Stimulated activated CD4-positive, alpha-beta T cell treated with anti-CD3 and anti-CD28 coated beads, Interleukin-4, amount 100 ng/mL, for 1 hour (primary cell): ENCODE data around the gene ZBED4.

ENCODE experiments used
- DNase-seq: peaks from one replicate; pipeline ENCODE4 v3.0.0-alpha.2; 2020

ZBED4 gene

DNA sequence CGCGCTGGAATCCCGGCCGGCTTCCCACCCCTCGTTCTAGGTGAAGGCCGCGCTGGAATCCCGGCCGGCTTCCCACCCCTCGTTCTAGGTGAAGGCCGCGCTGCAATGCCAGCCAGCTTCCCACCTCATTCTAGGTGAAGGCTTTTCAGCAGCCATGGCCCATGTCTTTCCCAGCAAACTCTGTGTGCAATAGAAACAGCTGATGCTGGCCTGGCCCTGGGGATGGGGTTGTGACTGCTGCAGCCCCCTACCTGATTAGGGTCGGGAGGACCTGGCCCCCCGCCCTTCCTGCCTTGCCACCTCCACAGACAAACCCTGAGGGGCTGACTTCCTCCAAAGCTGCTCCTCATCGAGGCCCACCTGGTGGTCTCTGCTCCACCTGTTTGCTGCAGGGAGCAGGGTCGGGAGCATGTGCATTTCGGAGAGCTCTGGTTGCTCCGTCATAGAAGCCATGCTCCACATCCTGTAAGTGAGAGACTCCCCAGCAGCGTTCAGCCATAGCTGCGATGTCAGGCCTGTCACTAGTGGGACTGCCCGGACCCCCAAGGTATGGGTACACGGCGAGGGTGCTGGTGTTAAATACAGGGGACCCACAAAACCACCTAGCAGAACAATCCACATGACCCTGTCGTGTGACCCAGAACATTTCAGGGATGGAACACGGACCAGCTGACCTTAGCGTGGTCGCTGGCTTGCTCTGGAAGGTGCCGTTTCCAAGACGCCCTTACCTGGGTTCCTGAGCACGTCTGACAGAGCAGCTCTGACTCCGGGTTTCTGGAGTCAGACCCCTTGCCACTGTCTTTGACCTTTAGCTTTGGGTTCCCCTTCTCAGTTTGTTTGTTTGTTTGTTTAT is 3.3 kb downstream of the ZBED4 start:
- no peak for DNase-seq

DNA sequence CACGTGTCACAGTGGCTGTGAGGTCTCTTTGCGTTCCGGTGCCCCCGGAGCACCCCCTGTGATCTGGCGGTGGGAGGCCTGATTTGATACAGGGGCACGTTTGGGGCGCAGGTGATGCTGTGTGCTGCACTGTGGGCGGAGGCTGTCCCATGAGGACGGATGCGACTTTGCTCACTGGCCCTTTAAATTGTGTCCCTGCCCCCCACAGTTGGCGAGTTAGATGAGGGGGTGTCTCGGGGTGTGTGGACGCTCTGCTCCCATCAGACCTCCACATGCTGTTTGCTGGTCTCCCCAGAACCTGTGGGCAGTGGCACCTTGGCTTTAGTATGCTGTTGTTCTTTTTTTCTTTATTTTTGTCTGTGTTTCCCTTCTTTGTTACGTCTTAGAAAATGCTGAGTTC is 5.2 kb downstream of the ZBED4 start:
- no peak for DNase-seq

- DNase-seq: no peak
Observed at GRCh38 chr22:49861642-49862495, 8.2 kb downstream of the ZBED4 start.

GRCh38 chr22:49862496-49862776 is 8.8 kb downstream of the ZBED4 start:
- DNase-seq: no peak

DNA sequence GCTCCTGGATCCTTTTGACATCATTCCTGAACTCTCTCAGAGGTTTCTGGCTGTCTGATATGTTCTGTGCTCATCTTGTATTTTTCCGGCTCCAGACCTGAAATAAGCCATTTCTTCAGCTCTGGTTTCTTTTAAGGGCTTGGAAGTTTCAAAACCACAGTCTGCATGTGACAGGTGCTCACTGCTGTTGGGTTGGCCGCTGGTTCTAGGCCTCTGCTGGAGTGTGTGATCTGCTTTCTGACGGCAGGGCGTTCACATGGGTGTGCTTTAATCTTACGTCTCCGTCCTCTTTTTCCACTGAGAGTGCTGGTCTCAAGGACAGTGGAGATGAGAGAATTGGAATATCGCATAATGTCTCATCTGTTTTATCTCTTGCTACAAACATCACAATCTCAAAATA is 10.3 kb downstream of the ZBED4 start:
- no peak for DNase-seq

- no peak for DNase-seq
Observed at GRCh38 chr22:49865156-49865555, 11.5 kb downstream of the ZBED4 start.

DNA sequence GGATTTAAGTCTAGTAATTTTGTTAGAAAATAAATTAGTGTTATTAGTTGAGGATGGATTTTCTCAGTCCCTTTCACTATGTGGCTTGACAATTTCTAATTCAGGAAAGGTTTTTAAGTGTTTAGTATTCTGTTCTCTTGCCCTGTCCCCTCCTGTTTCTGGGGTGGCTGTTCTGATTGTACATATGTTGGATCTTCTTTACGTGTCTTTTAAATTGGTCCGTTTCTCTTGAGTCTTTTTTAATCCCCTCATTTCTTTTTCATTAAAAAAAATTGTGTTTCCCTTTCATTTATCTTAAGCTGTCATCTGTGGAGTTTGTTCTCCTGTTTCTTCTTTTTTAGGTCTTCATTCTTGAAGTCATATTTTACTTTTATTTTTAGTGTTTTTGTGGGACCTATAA is 12.5 kb downstream of the ZBED4 start:
- DNase-seq: no peak

- DNase-seq: no peak
Observed at GRCh38 chr22:49866646-49867045, 13.0 kb downstream of the ZBED4 start.

- DNase-seq: no peak
Observed at GRCh38 chr22:49867303-49868265, 13.9 kb downstream of the ZBED4 start.

GRCh38 chr22:49869086-49869830 is 15.6 kb downstream of the ZBED4 start:
- no peak for DNase-seq

DNA sequence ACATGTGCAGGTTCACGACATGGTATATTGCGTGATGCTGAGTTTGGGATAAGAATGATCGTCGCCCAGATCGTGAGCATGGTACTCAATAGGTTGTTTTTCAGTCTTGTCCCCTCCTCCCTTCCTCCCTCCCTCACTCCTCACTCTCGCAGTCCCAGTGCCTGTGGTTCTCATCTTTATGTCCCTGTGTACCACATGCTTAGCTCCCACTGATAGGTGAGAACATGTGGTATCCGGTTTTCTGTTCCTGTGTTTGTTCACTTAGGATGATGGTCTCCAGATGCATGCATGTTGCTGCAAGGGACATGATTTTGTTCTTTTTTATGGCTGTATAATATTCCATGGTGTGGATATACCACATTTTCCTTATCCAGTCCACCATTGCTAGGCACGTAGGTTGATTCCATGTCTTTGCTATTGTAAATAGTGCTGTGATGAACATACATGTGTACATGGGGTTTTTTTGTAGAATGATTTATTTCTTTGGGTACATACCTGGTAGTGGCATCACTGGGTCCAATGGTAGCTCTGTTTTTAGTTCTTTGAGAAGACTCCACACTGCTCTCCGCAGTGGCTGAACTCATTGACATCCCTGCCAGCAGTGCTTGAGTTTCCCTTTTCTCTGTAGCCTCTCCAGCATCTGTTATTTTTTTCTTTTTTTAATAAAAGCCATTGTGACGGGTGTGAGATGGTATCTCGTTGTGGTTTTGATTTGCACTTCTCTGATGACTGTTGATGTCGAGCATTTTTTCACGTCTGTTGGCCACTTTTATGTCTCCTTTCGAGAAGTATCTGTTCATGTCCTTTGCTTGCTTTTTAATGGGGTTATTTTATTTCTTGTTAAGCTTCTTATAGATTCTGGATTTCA is 16.4 kb downstream of the ZBED4 start:
- DNase-seq: no peak

DNA sequence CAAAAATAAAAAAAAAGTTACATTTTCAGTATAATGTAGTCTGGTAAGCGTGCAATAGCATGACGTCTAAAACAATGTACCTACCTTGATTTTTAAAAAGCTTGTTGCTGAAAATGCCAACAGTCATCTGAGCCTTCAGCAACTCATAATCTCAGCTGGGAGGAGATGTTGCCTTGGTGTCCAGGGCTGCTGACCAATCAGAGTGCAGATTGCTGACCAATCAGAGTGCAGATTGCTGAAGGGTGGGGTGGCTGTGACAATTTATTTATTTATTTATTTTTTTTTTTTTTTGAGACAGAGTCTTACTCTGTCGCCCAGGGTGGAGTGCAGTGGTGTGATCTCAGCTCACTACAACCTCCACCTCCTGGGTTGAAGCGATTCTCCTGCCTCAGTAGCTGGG is 17.8 kb downstream of the ZBED4 start:
- no peak for DNase-seq

GRCh38 chr22:49872347-49872746 is 18.7 kb downstream of the ZBED4 start:
- DNase-seq: no peak

DNA sequence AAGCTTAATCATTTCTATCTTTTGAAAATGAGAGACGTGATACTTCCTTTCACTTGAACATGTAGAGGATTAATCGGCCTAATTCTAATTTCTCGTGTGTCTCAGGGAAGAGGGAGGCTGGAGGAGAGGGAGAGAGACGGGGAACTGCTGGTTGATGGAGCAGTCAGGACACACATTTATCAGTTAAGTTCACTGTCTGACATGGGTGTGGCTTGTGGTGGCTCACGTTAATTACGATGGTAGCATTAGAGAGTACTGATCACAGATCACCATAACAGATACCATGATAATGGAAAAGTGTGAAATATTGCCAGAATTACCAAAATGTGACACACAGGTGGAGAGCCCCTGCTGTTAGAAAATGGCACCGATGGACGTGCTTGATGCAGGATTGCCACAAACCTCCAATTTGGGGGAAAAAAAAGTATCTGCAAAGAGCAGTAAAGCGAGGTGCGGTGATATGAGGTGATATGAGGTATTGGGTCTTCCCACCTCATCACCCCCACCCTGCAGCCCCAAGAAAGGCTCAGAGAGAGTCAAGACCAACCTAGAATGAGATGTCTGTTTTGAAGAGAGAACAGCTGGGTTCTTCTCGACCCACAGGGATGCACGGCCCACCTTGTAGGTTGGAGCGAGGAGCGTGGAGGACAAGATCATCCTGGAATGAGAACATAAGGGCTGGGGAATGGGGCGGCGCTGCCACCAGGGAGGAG is 19.7 kb downstream of the ZBED4 start:
- DNase-seq: no peak

GRCh38 chr22:49877642-49878041 is 24.0 kb downstream of the ZBED4 start:
- no peak for DNase-seq

DNA sequence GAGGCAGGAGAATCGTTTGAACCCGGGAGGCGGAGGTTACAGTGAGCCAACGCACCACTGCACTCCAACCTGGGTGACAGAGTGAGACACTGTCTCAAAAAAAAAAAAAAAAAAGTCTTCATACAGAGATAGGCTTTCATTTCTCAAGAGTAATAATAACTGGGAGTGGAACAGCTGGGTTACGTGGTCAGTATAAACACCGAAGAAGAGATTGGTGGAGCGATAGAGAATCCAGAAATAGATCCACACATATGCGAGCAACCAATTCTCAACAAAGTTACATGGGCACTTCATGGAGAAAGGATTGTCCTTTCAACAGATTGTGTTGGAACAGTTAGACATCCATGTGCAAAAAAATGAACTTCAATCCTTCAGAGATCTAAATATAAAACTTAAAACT is 24.6 kb downstream of the ZBED4 start:
- no peak for DNase-seq

GRCh38 chr22:49879871-49880270 is 26.2 kb downstream of the ZBED4 start:
- DNase-seq: no peak

DNA sequence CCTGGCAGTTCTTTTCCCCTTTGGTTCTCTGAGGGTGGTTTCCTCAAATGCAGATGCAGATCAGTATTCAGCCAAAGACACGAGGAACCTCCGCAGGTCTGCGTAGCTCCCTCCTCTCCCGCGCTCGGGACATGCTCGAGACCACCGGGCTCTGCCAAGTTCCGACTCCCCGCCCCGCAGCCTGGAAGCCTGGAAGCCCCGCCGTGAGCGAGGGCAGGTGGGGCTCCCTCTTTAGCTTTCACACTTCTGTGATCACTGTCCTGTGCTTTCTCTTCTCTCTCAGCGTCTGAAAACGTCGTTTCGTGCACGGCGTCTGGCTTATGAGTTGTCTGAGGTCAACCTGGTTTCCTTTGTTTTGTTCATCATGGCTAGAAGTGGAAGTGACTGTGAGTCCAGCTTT is 26.6 kb downstream of the ZBED4 start:
- DNase-seq: no peak

- no peak for DNase-seq
Observed at GRCh38 chr22:49881856-49882255, 28.2 kb downstream of the ZBED4 start.

- DNase-seq: no peak
Observed at GRCh38 chr22:49882519-49883293, 29.1 kb downstream of the ZBED4 start.
